Measurements from ENCODE around the gene RABL3. TPM values are rescaled to one million over a fixed set of nuclear protein-coding genes. Genes with fewer than 3 reads are reported as not detected.
"Not testable (repeated sequence)": the region's sequence is repeated elsewhere in the genome, so short reads cannot be mapped to it uniquely, and the experiment has no call there.

RABL3 gene
- total RNA-seq, 1 donor from 2014 or later, result 16.6 TPM

DNA sequence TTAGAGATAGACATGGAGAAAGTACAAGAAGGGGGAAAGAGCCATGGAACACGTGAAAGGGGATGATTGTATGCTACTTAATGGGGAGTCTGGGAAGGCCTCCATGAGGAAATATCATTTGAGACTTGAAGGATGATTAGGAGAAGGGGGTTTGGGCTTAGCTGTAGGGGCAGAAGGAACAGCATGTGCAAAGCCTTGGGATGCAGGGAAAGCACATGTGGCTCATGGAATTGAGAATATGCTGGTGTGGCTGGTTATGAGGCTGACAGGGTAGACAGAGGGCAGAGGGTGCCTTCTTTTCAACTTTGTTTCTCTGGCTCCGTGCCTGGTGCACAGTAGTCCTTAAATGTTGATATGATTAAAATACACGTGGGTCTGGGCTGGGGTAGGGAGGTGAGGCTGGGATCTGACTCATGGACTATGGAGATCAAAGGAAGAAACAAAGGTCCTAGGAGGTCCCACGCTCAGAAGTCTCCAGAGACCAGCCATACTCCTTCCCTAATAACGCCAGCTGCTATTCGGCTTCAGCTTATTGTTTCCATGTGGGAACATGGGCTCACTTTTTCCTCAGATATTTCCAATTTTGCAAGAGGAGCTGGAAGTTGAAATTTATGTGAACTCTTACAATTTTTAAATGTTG lies 1.4 kb upstream of the RABL3 start:
- DNase-seq (ENCODE audit: low read depth), result no peak
- TF ChIP-seq, protein P1, sequence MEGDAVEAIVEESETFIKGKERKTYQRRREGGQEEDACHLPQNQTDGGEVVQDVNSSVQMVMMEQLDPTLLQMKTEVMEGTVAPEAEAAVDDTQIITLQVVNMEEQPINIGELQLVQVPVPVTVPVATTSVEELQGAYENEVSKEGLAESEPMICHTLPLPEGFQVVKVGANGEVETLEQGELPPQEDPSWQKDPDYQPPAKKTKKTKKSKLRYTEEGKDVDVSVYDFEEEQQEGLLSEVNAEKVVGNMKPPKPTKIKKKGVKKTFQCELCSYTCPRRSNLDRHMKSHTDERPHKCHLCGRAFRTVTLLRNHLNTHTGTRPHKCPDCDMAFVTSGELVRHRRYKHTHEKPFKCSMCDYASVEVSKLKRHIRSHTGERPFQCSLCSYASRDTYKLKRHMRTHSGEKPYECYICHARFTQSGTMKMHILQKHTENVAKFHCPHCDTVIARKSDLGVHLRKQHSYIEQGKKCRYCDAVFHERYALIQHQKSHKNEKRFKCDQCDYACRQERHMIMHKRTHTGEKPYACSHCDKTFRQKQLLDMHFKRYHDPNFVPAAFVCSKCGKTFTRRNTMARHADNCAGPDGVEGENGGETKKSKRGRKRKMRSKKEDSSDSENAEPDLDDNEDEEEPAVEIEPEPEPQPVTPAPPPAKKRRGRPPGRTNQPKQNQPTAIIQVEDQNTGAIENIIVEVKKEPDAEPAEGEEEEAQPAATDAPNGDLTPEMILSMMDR (IDR thresholded peaks at IDR 0.05; ENCODE audit: insufficient read depth, low read length, poor library complexity, severe bottlenecking), result no peak
- H3K36me3 ChIP-seq (ENCODE audit: control insufficient read depth, insufficient read depth, low read length), result no peaks in the 10 kb centered on the region
- H3K4me3 ChIP-seq (ENCODE audit: low read depth, low read length), result peak overlapping the region; percentile 97
- H3K27me3 ChIP-seq (ENCODE audit: control insufficient read depth, insufficient read depth, low read length), result no peaks in the 10 kb centered on the region

DNA sequence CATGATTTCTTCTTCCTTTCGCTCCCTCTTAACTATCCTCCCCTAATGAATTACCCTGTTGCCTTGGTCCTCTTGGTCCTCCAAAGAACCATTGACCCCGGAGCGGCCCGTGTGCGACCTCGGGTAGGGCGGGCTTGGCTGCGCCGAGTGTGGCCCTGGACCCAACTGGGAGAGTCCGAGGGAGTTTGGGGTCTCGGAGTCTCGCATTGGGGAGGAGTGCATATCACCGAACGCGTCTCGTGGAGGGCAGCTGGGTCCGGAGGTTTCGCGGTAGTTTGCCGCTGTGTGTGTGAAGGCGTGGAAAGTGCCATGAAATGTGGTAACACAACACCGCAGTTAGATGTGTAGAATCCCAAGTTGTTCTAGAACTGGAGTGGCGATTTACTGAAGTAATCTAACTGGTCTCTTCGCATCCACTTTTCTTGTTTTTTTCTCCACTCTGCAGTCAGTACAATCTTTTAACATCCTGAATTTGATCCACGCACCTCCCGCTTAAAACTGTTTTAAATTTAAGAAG lies 591 bp upstream of the RABL3 start:
- Histone ChIP-seq H3K36me3 (ENCODE audit: control insufficient read depth, insufficient read depth, low read length) (no peaks in the 10 kb centered on the region), H3K4me3 (ENCODE audit: low read depth, low read length) (peak overlapping the region; percentile 97), H3K27me3 (ENCODE audit: control insufficient read depth, insufficient read depth, low read length) (no peaks in the 10 kb centered on the region)
- TF ChIP-seq, protein P1 (IDR thresholded peaks at IDR 0.05; ENCODE audit: insufficient read depth, low read length, poor library complexity, severe bottlenecking), result no peak
- DNase-seq (ENCODE audit: low read depth), result no peak

DNA sequence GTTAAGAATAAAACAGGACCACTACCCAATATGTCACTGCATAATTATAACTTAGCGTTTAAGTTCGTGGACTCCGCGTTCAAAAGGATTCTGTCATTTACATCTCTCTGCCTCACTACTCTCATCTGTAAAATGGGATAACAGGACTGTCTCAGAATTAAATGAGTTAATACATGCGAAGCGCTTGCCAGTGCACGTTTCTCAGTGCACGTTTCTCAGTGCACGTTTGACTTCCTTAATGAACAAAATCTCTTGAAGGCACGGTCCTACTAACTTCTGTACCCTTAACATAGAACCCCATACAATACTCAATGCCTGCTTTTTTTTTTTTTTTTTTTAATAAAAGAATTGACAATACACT lies 499 bp downstream of the RABL3 start:
- peak overlapping the region; percentile 97 for H3K4me3 ChIP-seq (ENCODE audit: low read depth, low read length)
- H3K36me3 ChIP-seq (ENCODE audit: control insufficient read depth, insufficient read depth, low read length), result no peaks in the 10 kb centered on the region
- TF ChIP-seq, protein P1 (IDR thresholded peaks at IDR 0.05; ENCODE audit: insufficient read depth, low read length, poor library complexity, severe bottlenecking), result no peak
- no peak for DNase-seq (ENCODE audit: low read depth)
- H3K27me3 ChIP-seq (ENCODE audit: control insufficient read depth, insufficient read depth, low read length), result no peaks in the 10 kb centered on the region

DNA sequence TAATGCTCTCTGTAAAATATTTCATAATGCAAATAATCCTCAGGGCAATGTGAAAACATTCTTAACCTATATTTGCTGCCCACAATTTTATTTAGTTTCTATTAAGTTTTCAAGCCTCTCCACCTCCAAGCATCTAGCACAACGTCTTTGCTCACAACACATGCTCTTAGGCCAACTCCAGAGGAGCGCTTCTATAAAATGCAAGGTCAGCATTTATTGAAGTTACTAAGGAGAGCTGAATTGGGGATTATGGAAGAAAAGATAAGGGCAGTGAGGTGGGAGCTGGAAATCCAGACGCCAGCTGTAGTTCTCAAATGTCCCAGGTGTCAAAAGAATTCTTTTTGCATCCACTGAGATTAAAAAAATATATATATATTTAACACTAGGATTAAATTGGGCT lies 996 bp downstream of the RABL3 start:
- Histone ChIP-seq H3K27me3 (ENCODE audit: control insufficient read depth, insufficient read depth, low read length) (no peaks in the 10 kb centered on the region), H3K4me3 (ENCODE audit: low read depth, low read length) (peak overlapping the region; percentile 97), H3K36me3 (ENCODE audit: control insufficient read depth, insufficient read depth, low read length) (no peaks in the 10 kb centered on the region)
- TF ChIP-seq, protein P1 (IDR thresholded peaks at IDR 0.05; ENCODE audit: insufficient read depth, low read length, poor library complexity, severe bottlenecking), result no peak
- DNase-seq (ENCODE audit: low read depth), result no peak

DNA sequence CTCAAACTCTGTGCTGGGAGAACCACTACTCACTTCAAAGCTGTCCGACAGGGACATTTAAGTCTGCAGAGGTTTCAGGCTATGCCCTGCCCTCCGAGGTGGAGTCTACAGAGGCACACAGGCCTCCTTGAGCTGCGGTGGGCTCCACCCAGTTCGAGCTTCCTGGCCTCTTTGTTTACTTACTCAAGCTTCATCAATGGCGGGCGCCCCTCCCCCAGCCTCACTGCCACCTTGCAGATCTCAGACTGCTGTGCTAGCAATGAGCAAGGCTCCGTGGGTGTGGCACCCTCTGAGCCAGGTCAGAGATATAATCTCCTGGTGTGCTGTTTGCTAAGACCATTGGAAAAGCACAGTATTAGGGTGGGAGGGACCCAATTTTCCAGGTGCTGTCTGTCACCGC lies 4.3 kb downstream of the RABL3 start:
- H3K4me3 ChIP-seq (ENCODE audit: low read depth, low read length); DNase-seq (ENCODE audit: low read depth); H3K27me3 ChIP-seq (ENCODE audit: control insufficient read depth, insufficient read depth, low read length); H3K36me3 ChIP-seq (ENCODE audit: control insufficient read depth, insufficient read depth, low read length): not testable (repeated sequence)

DNA sequence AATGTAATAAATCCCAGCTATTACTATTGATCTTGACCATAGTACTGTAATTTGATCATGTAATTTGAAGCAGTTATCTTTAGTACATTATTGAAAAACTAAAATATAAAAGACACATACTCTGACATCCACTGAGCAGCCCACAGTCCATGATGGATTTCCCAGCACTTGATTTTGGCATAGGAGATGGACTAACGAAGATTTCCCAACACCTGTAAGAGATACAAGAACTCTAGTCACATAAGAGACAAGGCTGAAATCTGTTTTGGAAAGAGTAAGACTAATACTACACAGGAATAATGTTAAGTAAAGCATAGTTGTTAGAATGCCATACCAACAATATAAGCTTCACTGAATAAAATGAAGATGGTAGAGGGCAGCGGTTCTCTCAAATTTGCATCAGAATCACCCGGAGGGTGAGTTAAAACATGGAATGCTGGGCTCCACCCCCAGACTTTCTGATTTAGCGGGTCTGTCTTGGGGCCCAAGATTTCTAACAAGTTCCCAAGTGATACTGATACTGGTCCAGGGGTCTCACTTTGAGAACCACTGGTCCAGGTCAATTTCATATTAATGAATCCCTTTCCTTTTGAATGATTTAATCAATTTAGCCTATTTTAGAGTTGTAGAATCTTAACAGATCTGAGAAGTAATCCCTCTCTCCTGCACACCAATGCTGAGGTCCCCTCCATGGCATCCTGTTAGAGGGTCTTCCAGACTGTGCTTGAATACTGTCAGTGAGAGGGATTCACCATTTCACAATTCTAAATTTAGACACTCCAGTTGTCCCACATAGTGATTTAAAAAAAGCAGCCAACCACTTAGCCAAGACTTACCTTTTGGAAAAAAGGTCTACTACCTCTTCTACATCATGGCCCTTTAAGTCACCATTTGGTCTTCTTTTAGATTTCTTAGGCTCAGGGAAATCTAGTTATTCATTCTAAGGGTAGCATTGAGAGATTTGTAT lies 11.5 kb downstream of the RABL3 start:
- no peaks in the 10 kb centered on the region for H3K27me3 ChIP-seq (ENCODE audit: control insufficient read depth, insufficient read depth, low read length)
- TF ChIP-seq, protein P1 (IDR thresholded peaks at IDR 0.05; ENCODE audit: insufficient read depth, low read length, poor library complexity, severe bottlenecking), result no peak
- no peaks in the 10 kb centered on the region for H3K36me3 ChIP-seq (ENCODE audit: control insufficient read depth, insufficient read depth, low read length)

More for the DNA sequence above, 11.5 kb downstream of the RABL3 start:
- no peak overlapping the region for H3K4me3 ChIP-seq (ENCODE audit: low read depth, low read length)
- DNase-seq (ENCODE audit: low read depth), result no peak

Data from kidney epithelial cell (primary cell).